Astrocyte (in vitro differentiated cells and primary cell): ENCODE measurements around the gene MTHFSD. TPM values are rescaled to one million over a fixed set of nuclear protein-coding genes. Genes with fewer than 3 reads are reported as not detected.

Experiments used
- DNase-seq: peaks from one replicate; pipeline ENCODE4 v3.0.0-alpha.2; 2010; ENCODE audit warnings: low read depth
- FAIRE-seq: peaks from 2 replicates; lab custom pipeline; 2011; peaks lifted over from hg19 to GRCh38; lab: Jason Lieb, UNC
- H2AFZ ChIP-seq: 2 replicates; pipeline ENCODE4 v1.6.0; 2012; ENCODE audit warnings: low read depth, low read length, inconsistent platforms
- H3K27ac ChIP-seq: 2 replicates; pipeline ENCODE4 v1.5.1; 2011; ENCODE audit warnings: low read depth, low read length, inconsistent platforms
- H3K27me3 ChIP-seq: 2 replicates; pipeline ENCODE4 v1.6.0; 2011; ENCODE audit warnings: low read length, inconsistent platforms; ENCODE audit not compliant: insufficient read depth
- H3K36me3 ChIP-seq: 2 replicates; pipeline ENCODE4 v1.5.1; 2011; ENCODE audit warnings: low read length, inconsistent platforms; ENCODE audit not compliant: insufficient read depth
- H3K4me1 ChIP-seq: 2 replicates; pipeline ENCODE4 v1.5.1; 2011; ENCODE audit warnings: low read length, inconsistent platforms; ENCODE audit not compliant: insufficient read depth
- H3K4me2 ChIP-seq: 2 replicates; pipeline ENCODE4 v1.6.0; 2012; ENCODE audit warnings: low read length, inconsistent platforms
- H3K4me3 ChIP-seq: 2 replicates; pipeline ENCODE4 v1.5.1; 2011; ENCODE audit warnings: low read depth, mild to moderate bottlenecking, low read length, inconsistent platforms; ENCODE audit not compliant: insufficient read depth
- H3K79me2 ChIP-seq: 2 replicates; pipeline ENCODE4 v1.6.0; 2012; ENCODE audit warnings: mild to moderate bottlenecking, low read length, inconsistent platforms; ENCODE audit not compliant: insufficient read depth
- H3K9ac ChIP-seq: 2 replicates; pipeline ENCODE4 v1.6.0; 2012; ENCODE audit warnings: mild to moderate bottlenecking, low read length, inconsistent platforms
- H3K9me3 ChIP-seq: 2 replicates; pipeline ENCODE4 v1.5.1; 2012; ENCODE audit warnings: low read depth, mild to moderate bottlenecking, low read length, inconsistent platforms; ENCODE audit not compliant: insufficient read depth
- H4K20me1 ChIP-seq: 2 replicates; pipeline ENCODE4 v1.6.0; 2012; ENCODE audit warnings: low read length, inconsistent platforms; ENCODE audit not compliant: insufficient read depth
- H3K27ac Mint-ChIP-seq: one replicate; pipeline ENCODE4 v1.8.0; 2021; ENCODE audit warnings: mild to moderate bottlenecking, mixed read lengths; ENCODE audit not compliant: unreplicated experiment
- H3K27me3 Mint-ChIP-seq: one replicate; pipeline ENCODE4 v1.8.0; 2021; ENCODE audit warnings: low read depth, mixed read lengths; ENCODE audit not compliant: unreplicated experiment
- H3K36me3 Mint-ChIP-seq: one replicate; pipeline ENCODE4 v1.8.0; 2021; ENCODE audit warnings: low read depth, mixed read lengths; ENCODE audit not compliant: unreplicated experiment
- H3K4me1 Mint-ChIP-seq: one replicate; pipeline ENCODE4 v1.8.0; 2021; ENCODE audit warnings: low read depth, mixed read lengths; ENCODE audit not compliant: unreplicated experiment
- H3K4me3 Mint-ChIP-seq: one replicate; pipeline ENCODE4 v1.8.0; 2021; ENCODE audit warnings: mild to moderate bottlenecking, moderate library complexity, mixed read lengths; ENCODE audit not compliant: unreplicated experiment
- H3K9me3 Mint-ChIP-seq: one replicate; pipeline ENCODE4 v1.8.0; 2021; ENCODE audit warnings: mild to moderate bottlenecking, mixed read lengths; ENCODE audit not compliant: unreplicated experiment
- EZH2 ChIP-seq: IDR thresholded peaks from 2 replicates; pipeline ENCODE4 v1.6.1; 2012; ENCODE audit warnings: mild to moderate bottlenecking, low read length, inconsistent platforms; ENCODE audit not compliant: insufficient read depth
- total RNA-seq: library from RNA; stranded (reverse); gene quantifications from 2 replicates; pipeline ENCODE4 v1.2.1, GENCODE V29; 2021
- TF ChIP-seq, protein P1 (sequence below): IDR thresholded peaks from 2 replicates; pipeline ENCODE4 v1.5.1; 2011; ENCODE audit warnings: low read depth, mild to moderate bottlenecking, inconsistent platforms, low read length, moderate library complexity; ENCODE audit not compliant: insufficient read depth

The MTHFSD gene
- total RNA-seq, 1 donor from 2014 or later: 15.6 TPM

DNA sequence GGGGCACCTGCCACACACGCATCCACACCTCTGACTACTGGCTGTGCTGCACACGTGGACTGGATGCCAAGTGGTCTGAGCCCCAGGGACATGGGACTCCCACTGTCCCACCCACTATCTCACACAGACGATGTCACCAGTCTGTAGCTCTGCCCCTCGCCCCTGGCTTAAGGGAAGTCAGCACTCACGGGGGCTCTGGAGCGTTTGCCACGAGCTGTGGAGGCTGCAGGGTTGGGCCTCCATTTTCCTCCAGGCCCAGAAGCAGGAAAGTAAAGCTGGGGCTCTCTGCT, 22.6 kb downstream of the MTHFSD start:
- no peaks in the 10 kb centered on the region for H3K27me3 Mint-ChIP-seq
- no peak overlapping the region for H3K4me3 Mint-ChIP-seq
- FAIRE-seq (no peak), DNase-seq (no peak)
- Histone ChIP-seq H3K9me3 (no peaks in the 10 kb centered on the region), H3K27ac (no peak overlapping the region), H3K4me3 (no peak overlapping the region), H3K4me2 (no peak overlapping the region), H3K79me2 (no peaks in the 10 kb centered on the region), H2AFZ (no peak overlapping the region), H4K20me1 (no peaks in the 10 kb centered on the region), H3K27me3 (no peaks in the 10 kb centered on the region), H3K36me3 (peaks cover 2% of the 10 kb centered on the region), H3K9ac (no peak overlapping the region), H3K4me1 (no peaks in the 10 kb centered on the region)
- H3K9me3 Mint-ChIP-seq: no peaks in the 10 kb centered on the region
- H3K27ac Mint-ChIP-seq: no peak overlapping the region
- H3K36me3 Mint-ChIP-seq: peaks cover 9% of the 10 kb centered on the region
- TF ChIP-seq, protein P1, sequence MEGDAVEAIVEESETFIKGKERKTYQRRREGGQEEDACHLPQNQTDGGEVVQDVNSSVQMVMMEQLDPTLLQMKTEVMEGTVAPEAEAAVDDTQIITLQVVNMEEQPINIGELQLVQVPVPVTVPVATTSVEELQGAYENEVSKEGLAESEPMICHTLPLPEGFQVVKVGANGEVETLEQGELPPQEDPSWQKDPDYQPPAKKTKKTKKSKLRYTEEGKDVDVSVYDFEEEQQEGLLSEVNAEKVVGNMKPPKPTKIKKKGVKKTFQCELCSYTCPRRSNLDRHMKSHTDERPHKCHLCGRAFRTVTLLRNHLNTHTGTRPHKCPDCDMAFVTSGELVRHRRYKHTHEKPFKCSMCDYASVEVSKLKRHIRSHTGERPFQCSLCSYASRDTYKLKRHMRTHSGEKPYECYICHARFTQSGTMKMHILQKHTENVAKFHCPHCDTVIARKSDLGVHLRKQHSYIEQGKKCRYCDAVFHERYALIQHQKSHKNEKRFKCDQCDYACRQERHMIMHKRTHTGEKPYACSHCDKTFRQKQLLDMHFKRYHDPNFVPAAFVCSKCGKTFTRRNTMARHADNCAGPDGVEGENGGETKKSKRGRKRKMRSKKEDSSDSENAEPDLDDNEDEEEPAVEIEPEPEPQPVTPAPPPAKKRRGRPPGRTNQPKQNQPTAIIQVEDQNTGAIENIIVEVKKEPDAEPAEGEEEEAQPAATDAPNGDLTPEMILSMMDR: no peak
- TF ChIP-seq EZH2: no peak
- H3K4me1 Mint-ChIP-seq: no peaks in the 10 kb centered on the region

DNA sequence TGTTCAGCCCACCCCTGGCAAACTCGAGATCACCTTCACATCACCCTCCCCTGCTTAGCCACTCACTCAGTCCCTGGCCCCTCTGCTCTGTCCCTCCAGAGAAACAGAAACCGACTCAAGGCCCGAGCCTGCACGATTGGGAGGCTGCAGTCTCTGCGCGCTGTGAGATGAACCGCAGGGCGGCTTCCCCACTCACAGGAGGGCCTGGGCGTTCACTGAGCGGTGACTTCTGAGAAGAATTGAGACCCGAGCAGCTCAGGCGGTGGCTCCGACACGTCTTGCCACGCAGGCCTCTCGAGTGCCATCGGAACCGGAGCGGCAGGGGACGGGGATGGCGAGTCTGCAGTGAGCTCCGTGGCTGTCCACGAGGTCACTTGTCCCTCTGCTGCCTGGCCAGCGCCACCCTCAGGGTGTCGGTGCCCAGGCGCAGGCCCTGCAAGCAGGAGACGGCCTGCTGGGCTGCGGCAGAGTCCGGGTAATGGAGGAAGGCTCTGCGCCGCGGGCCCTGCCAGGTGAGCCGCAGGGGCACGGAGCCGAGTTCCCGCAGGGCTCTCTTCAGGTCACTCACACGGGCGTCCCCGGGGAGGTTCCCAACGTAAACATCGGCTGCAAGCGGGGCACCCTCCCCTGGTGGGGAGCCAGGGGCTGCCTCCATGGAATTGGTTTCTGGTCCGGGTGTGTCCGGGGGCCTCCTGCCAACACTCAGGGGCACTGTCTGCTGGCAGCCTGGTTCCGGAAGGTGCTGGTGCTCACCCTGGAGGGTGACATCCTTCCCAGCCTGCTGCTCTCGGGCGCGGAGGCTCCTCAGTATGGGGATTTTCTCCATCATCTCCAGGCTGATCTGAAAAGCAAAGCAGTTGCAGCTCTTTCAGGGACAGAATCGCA, 23.2 kb downstream of the MTHFSD start:
- no peaks in the 10 kb centered on the region for H3K9me3 Mint-ChIP-seq
- Histone ChIP-seq H3K9ac (no peak overlapping the region), H3K4me2 (no peak overlapping the region), H2AFZ (no peak overlapping the region), H3K27me3 (no peaks in the 10 kb centered on the region), H3K36me3 (no peaks in the 10 kb centered on the region), H3K4me1 (no peaks in the 10 kb centered on the region), H3K27ac (no peak overlapping the region), H3K79me2 (no peaks in the 10 kb centered on the region), H4K20me1 (no peaks in the 10 kb centered on the region), H3K4me3 (no peak overlapping the region), H3K9me3 (no peaks in the 10 kb centered on the region)
- no peak overlapping the region for H3K4me3 Mint-ChIP-seq
- H3K4me1 Mint-ChIP-seq: no peaks in the 10 kb centered on the region
- no peak for DNase-seq
- TF ChIP-seq EZH2: no peak
- TF ChIP-seq, protein P1: no peak
- H3K27me3 Mint-ChIP-seq: no peaks in the 10 kb centered on the region
- H3K36me3 Mint-ChIP-seq: peaks cover 9% of the 10 kb centered on the region
- no peak for FAIRE-seq
- H3K27ac Mint-ChIP-seq: no peak overlapping the region

DNA sequence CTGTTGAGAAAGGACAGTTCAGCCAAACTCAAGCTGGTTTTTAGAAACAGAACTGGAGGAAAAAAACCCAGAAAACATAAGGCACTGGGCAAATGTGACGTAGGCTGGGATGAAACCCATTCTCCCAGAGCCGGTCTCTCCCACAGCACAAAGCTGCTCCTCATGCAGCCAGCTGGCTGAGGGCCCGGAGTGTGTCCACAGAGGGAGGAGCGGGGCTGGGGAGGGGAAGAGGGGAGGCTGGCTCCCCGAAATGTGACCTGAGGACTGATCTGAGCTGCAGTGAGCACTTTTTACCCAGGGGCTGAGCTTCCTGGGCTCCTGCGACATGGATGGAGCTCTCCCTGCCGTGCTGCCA, 23.9 kb downstream of the MTHFSD start:
- Histone ChIP-seq H3K4me1 (no peaks in the 10 kb centered on the region), H2AFZ (no peak overlapping the region), H3K27ac (no peak overlapping the region), H4K20me1 (no peaks in the 10 kb centered on the region), H3K9ac (no peak overlapping the region), H3K4me2 (no peak overlapping the region), H3K4me3 (no peak overlapping the region), H3K27me3 (no peaks in the 10 kb centered on the region), H3K79me2 (no peaks in the 10 kb centered on the region), H3K36me3 (no peaks in the 10 kb centered on the region), H3K9me3 (no peaks in the 10 kb centered on the region)
- Mint-ChIP-seq H3K27ac (no peak overlapping the region), H3K9me3 (no peaks in the 10 kb centered on the region), H3K4me1 (no peaks in the 10 kb centered on the region), H3K27me3 (peaks cover 6% of the 10 kb centered on the region), H3K36me3 (peaks cover 7% of the 10 kb centered on the region), H3K4me3 (no peak overlapping the region)
- FAIRE-seq (no peak), DNase-seq (no peak)
- TF ChIP-seq EZH2: no peak
- TF ChIP-seq, protein P1: no peak
